ENCODE data around the gene MUC5B.
"Not testable (repeated sequence)": the region's sequence is repeated elsewhere in the genome, so short reads cannot be mapped to it uniquely, and the experiment has no call there.

Gene MUC5B

GRCh38 chr11:1247026-1247425 is 24.2 kb downstream of the MUC5B start:
- CTCF ChIA-PET; DNase-seq (ENCODE audit: extremely low spot score); POLR2A ChIA-PET: not testable (repeated sequence)

- CTCF ChIA-PET; POLR2A ChIA-PET; DNase-seq (ENCODE audit: extremely low spot score): not testable (repeated sequence)
These were observed 26.1 kb downstream of the MUC5B start for GRCh38 chr11:1248951-1249350.

- CTCF ChIA-PET; POLR2A ChIA-PET; DNase-seq (ENCODE audit: extremely low spot score): not testable (repeated sequence)
These were observed 27.5 kb downstream of the MUC5B start for GRCh38 chr11:1250411-1250810.

DNA sequence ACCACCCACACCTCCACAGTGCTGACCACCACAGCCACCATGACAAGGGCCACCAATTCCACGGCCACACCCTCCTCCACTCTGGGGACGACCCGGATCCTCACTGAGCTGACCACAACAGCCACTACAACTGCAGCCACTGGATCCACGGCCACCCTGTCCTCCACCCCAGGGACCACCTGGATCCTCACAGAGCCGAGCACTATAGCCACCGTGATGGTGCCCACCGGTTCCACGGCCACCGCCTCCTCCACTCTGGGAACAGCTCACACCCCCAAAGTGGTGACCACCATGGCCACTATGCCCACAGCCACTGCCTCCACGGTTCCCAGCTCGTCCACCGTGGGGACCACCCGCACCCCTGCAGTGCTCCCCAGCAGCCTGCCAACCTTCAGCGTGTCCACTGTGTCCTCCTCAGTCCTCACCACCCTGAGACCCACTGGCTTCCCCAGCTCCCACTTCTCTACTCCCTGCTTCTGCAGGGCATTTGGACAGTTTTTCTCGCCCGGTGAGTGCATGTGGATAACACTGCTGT is 28.4 kb downstream of the MUC5B start:
- no peak for DNase-seq (ENCODE audit: extremely low spot score)
- POLR2A ChIA-PET: no interaction called here
- CTCF ChIA-PET: no interaction called here
- TF ChIP-seq, protein P1, sequence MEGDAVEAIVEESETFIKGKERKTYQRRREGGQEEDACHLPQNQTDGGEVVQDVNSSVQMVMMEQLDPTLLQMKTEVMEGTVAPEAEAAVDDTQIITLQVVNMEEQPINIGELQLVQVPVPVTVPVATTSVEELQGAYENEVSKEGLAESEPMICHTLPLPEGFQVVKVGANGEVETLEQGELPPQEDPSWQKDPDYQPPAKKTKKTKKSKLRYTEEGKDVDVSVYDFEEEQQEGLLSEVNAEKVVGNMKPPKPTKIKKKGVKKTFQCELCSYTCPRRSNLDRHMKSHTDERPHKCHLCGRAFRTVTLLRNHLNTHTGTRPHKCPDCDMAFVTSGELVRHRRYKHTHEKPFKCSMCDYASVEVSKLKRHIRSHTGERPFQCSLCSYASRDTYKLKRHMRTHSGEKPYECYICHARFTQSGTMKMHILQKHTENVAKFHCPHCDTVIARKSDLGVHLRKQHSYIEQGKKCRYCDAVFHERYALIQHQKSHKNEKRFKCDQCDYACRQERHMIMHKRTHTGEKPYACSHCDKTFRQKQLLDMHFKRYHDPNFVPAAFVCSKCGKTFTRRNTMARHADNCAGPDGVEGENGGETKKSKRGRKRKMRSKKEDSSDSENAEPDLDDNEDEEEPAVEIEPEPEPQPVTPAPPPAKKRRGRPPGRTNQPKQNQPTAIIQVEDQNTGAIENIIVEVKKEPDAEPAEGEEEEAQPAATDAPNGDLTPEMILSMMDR (IDR thresholded peaks at IDR 0.05; ENCODE audit: control extremely low read depth, extremely low read depth, low read depth, missing control alignments): no peak

GRCh38 chr11:1252371-1253102 is 29.7 kb downstream of the MUC5B start:
- TF ChIP-seq, protein P1 (IDR thresholded peaks at IDR 0.05; ENCODE audit: control extremely low read depth, extremely low read depth, low read depth, missing control alignments): no peak
- POLR2A ChIA-PET: no interaction called here
- DNase-seq (ENCODE audit: extremely low spot score): no peak
- CTCF ChIA-PET: no interaction called here

- TF ChIP-seq, protein P1 (IDR thresholded peaks at IDR 0.05; ENCODE audit: control extremely low read depth, extremely low read depth, low read depth, missing control alignments): no peak
- POLR2A ChIA-PET: no interaction called here
- no peak for DNase-seq (ENCODE audit: extremely low spot score)
- CTCF ChIA-PET: no interaction called here
These were observed 30.2 kb downstream of the MUC5B start for GRCh38 chr11:1253103-1253485.

- CTCF ChIA-PET: no interaction called here
- no peak for DNase-seq (ENCODE audit: extremely low spot score)
- POLR2A ChIA-PET: no interaction called here
- TF ChIP-seq, protein P1 (IDR thresholded peaks at IDR 0.05; ENCODE audit: control extremely low read depth, extremely low read depth, low read depth, missing control alignments): no peak
These were observed 31.3 kb downstream of the MUC5B start for GRCh38 chr11:1254086-1254648.

DNA sequence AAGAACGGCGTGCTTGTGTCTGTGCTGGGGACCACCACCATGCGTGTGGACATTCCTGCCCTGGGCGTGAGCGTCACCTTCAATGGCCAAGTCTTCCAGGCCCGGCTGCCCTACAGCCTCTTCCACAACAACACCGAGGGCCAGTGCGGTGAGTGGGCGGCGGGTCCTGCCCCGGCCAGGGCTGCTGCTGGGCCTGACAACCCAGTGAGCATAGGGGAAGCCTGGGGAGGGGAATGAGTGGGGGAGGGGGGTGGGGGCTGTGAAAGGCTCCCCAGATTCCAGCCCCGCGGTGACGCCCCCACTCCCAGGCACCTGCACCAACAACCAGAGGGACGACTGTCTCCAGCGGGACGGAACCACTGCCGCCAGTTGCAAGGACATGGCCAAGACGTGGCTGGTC is 31.9 kb downstream of the MUC5B start:
- DNase-seq (ENCODE audit: extremely low spot score): no peak
- TF ChIP-seq, protein P1 (IDR thresholded peaks at IDR 0.05; ENCODE audit: control extremely low read depth, extremely low read depth, low read depth, missing control alignments): no peak
- ChIA-PET POLR2A (no interaction called here), CTCF (no interaction called here)

All from GM10248 (cell line).